Measurements from ENCODE around the gene FAM53B.

DNA sequence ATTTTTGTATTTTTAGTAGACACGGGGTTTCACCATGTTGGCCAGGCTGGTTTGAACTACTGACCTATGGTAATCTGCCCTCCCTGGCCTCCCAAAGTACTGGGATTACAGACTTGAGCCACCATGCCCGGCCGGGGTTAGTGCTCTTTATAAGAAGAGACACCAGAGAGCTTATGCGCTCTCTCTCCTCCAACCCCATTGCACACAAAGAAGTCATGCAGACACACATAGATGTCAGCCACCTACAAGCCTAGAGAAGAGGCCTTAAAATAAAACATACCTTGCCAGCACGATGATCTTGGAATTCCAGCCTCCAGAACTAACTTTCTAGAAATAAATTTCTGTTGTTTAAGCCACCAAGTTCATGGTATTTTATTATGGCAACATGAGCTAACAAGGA lies 10.0 kb upstream of the FAM53B start:
- TF ChIP-seq, protein P1, sequence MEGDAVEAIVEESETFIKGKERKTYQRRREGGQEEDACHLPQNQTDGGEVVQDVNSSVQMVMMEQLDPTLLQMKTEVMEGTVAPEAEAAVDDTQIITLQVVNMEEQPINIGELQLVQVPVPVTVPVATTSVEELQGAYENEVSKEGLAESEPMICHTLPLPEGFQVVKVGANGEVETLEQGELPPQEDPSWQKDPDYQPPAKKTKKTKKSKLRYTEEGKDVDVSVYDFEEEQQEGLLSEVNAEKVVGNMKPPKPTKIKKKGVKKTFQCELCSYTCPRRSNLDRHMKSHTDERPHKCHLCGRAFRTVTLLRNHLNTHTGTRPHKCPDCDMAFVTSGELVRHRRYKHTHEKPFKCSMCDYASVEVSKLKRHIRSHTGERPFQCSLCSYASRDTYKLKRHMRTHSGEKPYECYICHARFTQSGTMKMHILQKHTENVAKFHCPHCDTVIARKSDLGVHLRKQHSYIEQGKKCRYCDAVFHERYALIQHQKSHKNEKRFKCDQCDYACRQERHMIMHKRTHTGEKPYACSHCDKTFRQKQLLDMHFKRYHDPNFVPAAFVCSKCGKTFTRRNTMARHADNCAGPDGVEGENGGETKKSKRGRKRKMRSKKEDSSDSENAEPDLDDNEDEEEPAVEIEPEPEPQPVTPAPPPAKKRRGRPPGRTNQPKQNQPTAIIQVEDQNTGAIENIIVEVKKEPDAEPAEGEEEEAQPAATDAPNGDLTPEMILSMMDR (IDR thresholded peaks at IDR 0.05), result no peak
- TF ChIP-seq ZFX (IDR thresholded peaks at IDR 0.05; ENCODE audit: borderline replicate concordance), result no peak

Measured in 22Rv1 (cell line).